HEK293 (cell line): Measurements from ENCODE around the gene ATE1.

ENCODE experiments used
- CTCF ChIA-PET: fragments of 350-600 bp; formaldehyde crosslinking; extraction: SDS; loops from one replicate; lab custom pipeline; 2021; ENCODE audit warnings: antibody characterized with exemption; lab: Yijun Ruan, JAX
- POLR2A ChIA-PET: fragments of 300-600 bp; formaldehyde crosslinking; extraction: SDS; loops from one replicate; lab custom pipeline; 2020; ENCODE audit warnings: antibody characterized with exemption, inconsistent platforms; lab: Yijun Ruan, JAX
- H3K27ac ChIP-seq: fragments of 200-500 bp; sonication (Bioruptor generic); 2 replicates; pipeline ENCODE4 v1.5.1; 2014; ENCODE audit warnings: low read depth, low read length, control low read depth, inconsistent platforms; ENCODE audit errors: extremely low read depth
- H3K36me3 ChIP-seq, 2 experiments: fragments of 200-500 bp in 1 of 2; sonication (Bioruptor generic) in 1 of 2; 1 replicate in 1 of 2; 2 replicates in 1 of 2; pipeline ENCODE4 v1.5.1; 2014 to 2017; ENCODE audit warnings: inconsistent platforms in 2 of 2, low read length in 2 of 2; ENCODE audit not compliant: control insufficient read depth in 2 of 2, insufficient read depth in 1 of 2
- H3K4me1 ChIP-seq: fragments of 200-500 bp; sonication (Bioruptor generic); 2 replicates; pipeline ENCODE4 v1.5.1; 2014; ENCODE audit warnings: mild to moderate bottlenecking, low read length, inconsistent platforms; ENCODE audit not compliant: control insufficient read depth, insufficient read depth
- H3K4me3 ChIP-seq: 2 replicates; pipeline ENCODE4 v1.5.1; 2011; ENCODE audit warnings: low read depth, mild to moderate bottlenecking, control low read depth, low read length, moderate library complexity
- H3K9me3 ChIP-seq: fragments of 200-500 bp; sonication (Bioruptor generic); 2 replicates; pipeline ENCODE4 v1.5.1; 2014; ENCODE audit warnings: low read depth, low read length, inconsistent platforms; ENCODE audit not compliant: control insufficient read depth, insufficient read depth
- ATF2 ChIP-seq: fragments of 450-650 bp; formaldehyde crosslinking; IDR thresholded peaks from 2 replicates; pipeline ENCODE4 v1.5.1; 2016; ENCODE audit warnings: missing biosample characterization, missing genetic modification characterization, low read depth
- HIC1 ChIP-seq: fragments of 450-650 bp; formaldehyde crosslinking; IDR thresholded peaks from 2 replicates; pipeline ENCODE4 v1.5.1; 2016; ENCODE audit warnings: missing biosample characterization, missing genetic modification characterization
- PRDM6 ChIP-seq: fragments of 450-650 bp; formaldehyde crosslinking; IDR thresholded peaks from 2 replicates; pipeline ENCODE4 v1.5.1; 2017; ENCODE audit warnings: missing biosample characterization, missing genetic modification characterization
- ZBTB17 ChIP-seq: fragments of 450-650 bp; formaldehyde crosslinking; IDR thresholded peaks from 2 replicates; pipeline ENCODE4 v1.5.1; 2016; ENCODE audit warnings: missing biosample characterization, missing genetic modification characterization
- ZBTB7A ChIP-seq: fragments of 450-650 bp; formaldehyde crosslinking; IDR thresholded peaks from 2 replicates; pipeline ENCODE4 v1.5.1; 2016; ENCODE audit warnings: low read depth, missing biosample characterization, missing genetic modification characterization
- ZBTB8A ChIP-seq: fragments of 450-650 bp; formaldehyde crosslinking; IDR thresholded peaks from 2 replicates; pipeline ENCODE4 v1.5.1; 2016; ENCODE audit warnings: missing biosample characterization, missing genetic modification characterization
- ZEB2 ChIP-seq: fragments of 450-650 bp; formaldehyde crosslinking; IDR thresholded peaks from 2 replicates; pipeline ENCODE4 v1.5.1; 2016; ENCODE audit warnings: missing biosample characterization, missing genetic modification characterization
- ZNF169 ChIP-seq: fragments of 450-650 bp; formaldehyde crosslinking; IDR thresholded peaks from 2 replicates; pipeline ENCODE4 v1.5.1; 2016; ENCODE audit warnings: missing biosample characterization, missing genetic modification characterization
- ZNF510 ChIP-seq: fragments of 450-650 bp; formaldehyde crosslinking; IDR thresholded peaks from 2 replicates; pipeline ENCODE4 v1.5.1; 2018; ENCODE audit warnings: mild to moderate bottlenecking, missing genetic modification characterization, missing biosample characterization; ENCODE audit not compliant: insufficient replicate concordance
- ZNF529 ChIP-seq: fragments of 450-650 bp; formaldehyde crosslinking; IDR thresholded peaks from 2 replicates; pipeline ENCODE4 v1.5.1; 2017; ENCODE audit warnings: missing genetic modification characterization, missing biosample characterization; ENCODE audit not compliant: insufficient replicate concordance
- ZNF555 ChIP-seq: fragments of 450-650 bp; formaldehyde crosslinking; conservative IDR thresholded peaks from 2 replicates; pipeline ENCODE4 v1.5.1; 2017; ENCODE audit warnings: missing biosample characterization, mild to moderate bottlenecking, missing genetic modification characterization, inconsistent platforms
- ZNF560 ChIP-seq: fragments of 450-650 bp; formaldehyde crosslinking; IDR thresholded peaks from 2 replicates; pipeline ENCODE4 v1.5.1; 2017; ENCODE audit warnings: missing biosample characterization, missing genetic modification characterization, borderline replicate concordance
- ZNF654 ChIP-seq: fragments of 450-650 bp; formaldehyde crosslinking; IDR thresholded peaks from 2 replicates; pipeline ENCODE4 v1.5.1; 2016; ENCODE audit warnings: low read depth, missing biosample characterization, missing genetic modification characterization
- TF ChIP-seq, protein P1 (sequence below): fragments of 450-650 bp; formaldehyde crosslinking; IDR thresholded peaks from 2 replicates; pipeline ENCODE4 v1.5.0; 2017; ENCODE audit warnings: missing biosample characterization, missing genetic modification characterization, borderline replicate concordance
- TF ChIP-seq, protein P2 (sequence below): fragments of 450-650 bp; formaldehyde crosslinking; IDR thresholded peaks from 2 replicates; pipeline ENCODE4 v1.5.1; 2016; ENCODE audit warnings: missing biosample characterization, missing genetic modification characterization
- TF ChIP-seq, protein P3 (sequence below): fragments of 450-650 bp; formaldehyde crosslinking; IDR thresholded peaks from 2 replicates; pipeline ENCODE4 v1.5.1; 2016; ENCODE audit warnings: missing biosample characterization, missing genetic modification characterization
- TF ChIP-seq, protein P4 (sequence below): fragments of 450-650 bp; formaldehyde crosslinking; IDR thresholded peaks from 2 replicates; pipeline ENCODE4 v1.5.1; 2016; ENCODE audit warnings: missing biosample characterization, missing genetic modification characterization

The ATE1 gene

DNA sequence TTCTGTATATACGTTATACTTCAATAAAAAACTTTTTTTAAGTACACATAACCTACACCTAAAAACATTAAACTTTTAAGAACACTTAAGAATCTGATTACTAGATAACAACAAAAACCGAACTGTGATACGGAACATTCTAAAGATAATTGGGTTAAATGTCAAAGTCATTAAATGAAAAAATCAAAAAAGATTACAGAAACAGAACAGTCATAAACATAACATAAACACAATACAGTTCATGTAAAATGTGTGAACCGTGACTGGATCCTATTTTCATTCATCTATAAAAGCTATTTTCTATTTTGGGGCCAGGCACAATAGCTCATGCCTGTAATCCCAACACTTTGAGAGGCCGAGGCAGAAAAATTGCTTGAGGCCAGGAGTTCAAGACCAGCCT is 38.6 kb downstream of the ATE1 start:
- Histone ChIP-seq H3K4me3 (no peak overlapping the region), H3K9me3 (no peaks in the 10 kb centered on the region), H3K4me1 (no peaks in the 10 kb centered on the region), H3K36me3 (peaks cover 0 to 12% of the 10 kb centered on the region in 2 experiments; a peak in 1 of 3 replicates), H3K27ac (no peak overlapping the region)
- ChIA-PET CTCF (interaction anchor here (0.9 to 4.9 kb wide), 4 partner anchors 11 to 947 kb away, joined by 3 to 58 read pairs (median 16); no protein-coding TSS in a partner anchor), POLR2A (no interaction called here)
- TF ChIP-seq, protein P1, sequence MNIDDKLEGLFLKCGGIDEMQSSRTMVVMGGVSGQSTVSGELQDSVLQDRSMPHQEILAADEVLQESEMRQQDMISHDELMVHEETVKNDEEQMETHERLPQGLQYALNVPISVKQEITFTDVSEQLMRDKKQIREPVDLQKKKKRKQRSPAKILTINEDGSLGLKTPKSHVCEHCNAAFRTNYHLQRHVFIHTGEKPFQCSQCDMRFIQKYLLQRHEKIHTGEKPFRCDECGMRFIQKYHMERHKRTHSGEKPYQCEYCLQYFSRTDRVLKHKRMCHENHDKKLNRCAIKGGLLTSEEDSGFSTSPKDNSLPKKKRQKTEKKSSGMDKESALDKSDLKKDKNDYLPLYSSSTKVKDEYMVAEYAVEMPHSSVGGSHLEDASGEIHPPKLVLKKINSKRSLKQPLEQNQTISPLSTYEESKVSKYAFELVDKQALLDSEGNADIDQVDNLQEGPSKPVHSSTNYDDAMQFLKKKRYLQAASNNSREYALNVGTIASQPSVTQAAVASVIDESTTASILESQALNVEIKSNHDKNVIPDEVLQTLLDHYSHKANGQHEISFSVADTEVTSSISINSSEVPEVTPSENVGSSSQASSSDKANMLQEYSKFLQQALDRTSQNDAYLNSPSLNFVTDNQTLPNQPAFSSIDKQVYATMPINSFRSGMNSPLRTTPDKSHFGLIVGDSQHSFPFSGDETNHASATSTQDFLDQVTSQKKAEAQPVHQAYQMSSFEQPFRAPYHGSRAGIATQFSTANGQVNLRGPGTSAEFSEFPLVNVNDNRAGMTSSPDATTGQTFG (tag by site-specific recombination): no peak
- TF ChIP-seq ZNF169 (tag by site-specific recombination) (no peak), ZBTB7A (no peak), PRDM6 (tag by site-specific recombination) (peak; percentile 90), HIC1 (tag by site-specific recombination) (no peak), ZNF560 (tag by site-specific recombination) (no peak)
- TF ChIP-seq, protein P2, sequence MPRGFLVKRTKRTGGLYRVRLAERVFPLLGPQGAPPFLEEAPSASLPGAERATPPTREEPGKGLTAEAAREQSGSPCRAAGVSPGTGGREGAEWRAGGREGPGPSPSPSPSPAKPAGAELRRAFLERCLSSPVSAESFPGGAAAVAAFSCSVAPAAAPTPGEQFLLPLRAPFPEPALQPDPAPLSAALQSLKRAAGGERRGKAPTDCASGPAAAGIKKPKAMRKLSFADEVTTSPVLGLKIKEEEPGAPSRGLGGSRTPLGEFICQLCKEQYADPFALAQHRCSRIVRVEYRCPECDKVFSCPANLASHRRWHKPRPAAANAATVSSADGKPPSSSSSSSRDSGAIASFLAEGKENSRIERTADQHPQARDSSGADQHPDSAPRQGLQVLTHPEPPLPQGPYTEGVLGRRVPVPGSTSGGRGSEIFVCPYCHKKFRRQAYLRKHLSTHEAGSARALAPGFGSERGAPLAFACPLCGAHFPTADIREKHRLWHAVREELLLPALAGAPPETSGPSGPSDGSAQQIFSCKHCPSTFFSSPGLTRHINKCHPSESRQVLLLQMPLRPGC (tag by site-specific recombination): no peak
- TF ChIP-seq, protein P3, sequence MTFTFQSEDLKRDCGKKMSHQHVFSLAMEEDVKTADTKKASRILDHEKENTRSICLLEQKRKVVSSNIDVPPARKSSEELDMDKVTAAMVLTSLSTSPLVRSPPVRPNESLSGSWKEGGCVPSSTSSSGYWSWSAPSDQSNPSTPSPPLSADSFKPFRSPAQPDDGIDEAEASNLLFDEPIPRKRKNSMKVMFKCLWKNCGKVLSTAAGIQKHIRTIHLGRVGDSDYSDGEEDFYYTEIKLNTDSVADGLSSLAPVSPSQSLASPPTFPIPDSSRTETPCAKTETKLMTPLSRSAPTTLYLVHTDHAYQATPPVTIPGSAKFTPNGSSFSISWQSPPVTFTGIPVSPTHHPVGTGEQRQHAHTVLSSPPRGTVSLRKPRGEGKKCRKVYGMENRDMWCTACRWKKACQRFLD: no peak

DNA sequence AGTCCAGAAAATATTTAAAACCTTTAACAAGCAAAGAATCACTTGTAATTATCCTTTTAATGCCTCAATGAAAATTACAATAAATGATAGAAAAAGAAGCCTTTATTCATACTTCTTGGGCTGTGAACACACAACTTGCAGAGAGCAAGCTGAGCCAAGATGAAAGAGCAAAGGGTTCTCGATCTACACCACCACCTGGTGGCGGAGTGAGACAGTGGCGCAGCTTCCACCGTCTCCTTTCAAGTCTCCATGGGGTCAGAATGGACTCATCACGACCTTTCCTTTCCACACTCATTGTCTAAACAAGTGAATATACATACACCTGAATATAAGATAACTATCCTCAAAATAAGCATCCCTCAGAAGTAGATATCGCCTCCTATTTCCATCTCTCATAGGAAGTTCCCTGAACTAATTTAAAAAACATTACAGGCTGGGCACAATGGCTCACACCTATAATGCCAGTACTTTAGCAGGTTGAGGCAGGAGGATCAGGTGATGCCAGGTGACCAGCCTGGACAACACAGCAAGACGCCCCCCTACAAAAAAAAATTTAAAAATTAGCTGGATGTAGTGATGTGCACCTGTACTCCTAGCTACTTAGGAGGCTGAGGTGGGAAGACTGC is 40.7 kb downstream of the ATE1 start:
- ChIA-PET POLR2A (no interaction called here), CTCF (interaction anchor here (0.6 to 4.9 kb wide), 22 partner anchors 9 to 944 kb away, joined by 3 to 58 read pairs (median 4); no protein-coding TSS in a partner anchor)
- TF ChIP-seq ZBTB17 (tag by site-specific recombination) (peak; percentile 20; the same call in 1 of the 2 replicates), ZBTB8A (tag by site-specific recombination) (no peak), ZNF654 (tag by site-specific recombination) (peak; percentile 62), ZNF510 (tag by site-specific recombination) (no peak), ATF2 (no peak), ZNF555 (no peak), ZEB2 (tag by site-specific recombination) (0 out of 2 replicates have a peak, but pooled peaks have one; percentile 16), ZNF529 (tag by site-specific recombination) (no peak)
- TF ChIP-seq, protein P4, sequence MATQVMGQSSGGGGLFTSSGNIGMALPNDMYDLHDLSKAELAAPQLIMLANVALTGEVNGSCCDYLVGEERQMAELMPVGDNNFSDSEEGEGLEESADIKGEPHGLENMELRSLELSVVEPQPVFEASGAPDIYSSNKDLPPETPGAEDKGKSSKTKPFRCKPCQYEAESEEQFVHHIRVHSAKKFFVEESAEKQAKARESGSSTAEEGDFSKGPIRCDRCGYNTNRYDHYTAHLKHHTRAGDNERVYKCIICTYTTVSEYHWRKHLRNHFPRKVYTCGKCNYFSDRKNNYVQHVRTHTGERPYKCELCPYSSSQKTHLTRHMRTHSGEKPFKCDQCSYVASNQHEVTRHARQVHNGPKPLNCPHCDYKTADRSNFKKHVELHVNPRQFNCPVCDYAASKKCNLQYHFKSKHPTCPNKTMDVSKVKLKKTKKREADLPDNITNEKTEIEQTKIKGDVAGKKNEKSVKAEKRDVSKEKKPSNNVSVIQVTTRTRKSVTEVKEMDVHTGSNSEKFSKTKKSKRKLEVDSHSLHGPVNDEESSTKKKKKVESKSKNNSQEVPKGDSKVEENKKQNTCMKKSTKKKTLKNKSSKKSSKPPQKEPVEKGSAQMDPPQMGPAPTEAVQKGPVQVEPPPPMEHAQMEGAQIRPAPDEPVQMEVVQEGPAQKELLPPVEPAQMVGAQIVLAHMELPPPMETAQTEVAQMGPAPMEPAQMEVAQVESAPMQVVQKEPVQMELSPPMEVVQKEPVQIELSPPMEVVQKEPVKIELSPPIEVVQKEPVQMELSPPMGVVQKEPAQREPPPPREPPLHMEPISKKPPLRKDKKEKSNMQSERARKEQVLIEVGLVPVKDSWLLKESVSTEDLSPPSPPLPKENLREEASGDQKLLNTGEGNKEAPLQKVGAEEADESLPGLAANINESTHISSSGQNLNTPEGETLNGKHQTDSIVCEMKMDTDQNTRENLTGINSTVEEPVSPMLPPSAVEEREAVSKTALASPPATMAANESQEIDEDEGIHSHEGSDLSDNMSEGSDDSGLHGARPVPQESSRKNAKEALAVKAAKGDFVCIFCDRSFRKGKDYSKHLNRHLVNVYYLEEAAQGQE (tag by site-specific recombination): no peak

More for the DNA sequence above, 40.7 kb downstream of the ATE1 start:
- H3K27ac ChIP-seq: no peak overlapping the region
- no peak overlapping the region for H3K4me3 ChIP-seq
- H3K36me3 ChIP-seq: no peaks in the 10 kb centered on the region; a peak in 1 of 3 replicates
- H3K9me3 ChIP-seq: no peaks in the 10 kb centered on the region
- no peaks in the 10 kb centered on the region for H3K4me1 ChIP-seq
